Measurements from ENCODE around the gene FMOD. TPM values are rescaled to one million over a fixed set of nuclear protein-coding genes. Genes with fewer than 3 reads are reported as not detected.

The FMOD gene
- total and polyA plus RNA-seq, 8 donors: 36.6 to 97.6 (median 71.8) TPM

- H3K27me3 ChIP-seq: no peaks in the 10 kb centered on the region
- H3K36me3 ChIP-seq: no peaks in the 10 kb centered on the region
- ATAC-seq: no peak
- H3K9me3 ChIP-seq: no peaks in the 10 kb centered on the region
- H3K4me3 ChIP-seq: peak overlapping the region in 1 of 2 donors; percentile 3
- peak in 2 of 4 donors; percentile 45 to 53 for DNase-seq
- peaks cover 61 to 81% of the 10 kb centered on the region in 2 donors for H3K4me1 ChIP-seq
- H3K27ac ChIP-seq: peak overlapping the region; percentile 97
- intact Hi-C loops (cut with DNase I): no loop called here
- TF ChIP-seq CTCF (IDR thresholded peaks at IDR 0.05): no peak
Measured at GRCh38 chr1:203325026-203325417, 25.9 kb downstream of the FMOD start.

DNA sequence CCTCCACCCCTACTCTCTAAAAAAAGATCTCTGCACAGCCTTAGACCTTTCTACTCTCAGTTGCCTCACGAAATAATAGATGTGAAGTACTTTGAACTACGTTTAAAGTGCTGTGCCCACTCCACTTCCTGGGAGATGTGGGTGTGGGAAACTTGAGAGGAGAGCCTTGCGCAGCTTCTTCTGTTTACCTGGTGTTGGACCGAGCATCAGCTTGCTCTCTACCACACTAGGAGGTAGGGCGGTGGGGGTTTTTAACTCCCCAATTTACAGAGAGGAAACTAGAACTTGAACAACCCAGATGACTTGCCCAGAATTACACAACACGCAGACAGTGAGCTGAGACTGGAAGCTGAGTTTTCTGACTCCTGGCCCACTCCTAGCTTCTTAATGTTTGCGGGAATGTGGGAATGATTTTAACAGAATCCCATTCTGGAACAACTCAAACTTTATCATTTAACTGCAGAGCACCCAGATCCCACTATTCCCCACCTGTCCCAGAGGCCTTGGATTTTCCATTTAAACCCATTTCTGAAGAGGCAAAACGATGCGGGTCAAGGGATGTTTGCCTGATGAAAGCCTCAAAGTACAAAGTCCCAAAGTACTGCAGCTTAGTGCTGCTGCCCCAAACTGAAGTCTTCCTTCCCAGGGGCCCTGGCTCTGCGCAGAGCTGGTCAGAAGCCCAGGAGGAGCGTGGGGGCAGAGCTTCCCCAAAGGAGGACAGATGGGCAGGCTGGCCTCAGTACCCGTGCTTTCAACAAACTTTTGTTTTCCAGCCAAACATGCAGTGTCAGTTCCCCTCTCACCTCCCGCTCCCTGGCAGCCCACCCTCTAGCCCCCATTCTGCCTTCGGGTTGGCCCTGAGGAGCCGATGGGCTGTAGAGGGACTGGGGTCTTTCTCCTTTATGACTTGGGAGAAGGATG lies 26.6 kb downstream of the FMOD start:
- peak overlapping the region; percentile 97 for H3K27ac ChIP-seq
- no peak for TF ChIP-seq CTCF (IDR thresholded peaks at IDR 0.05)
- no peaks in the 10 kb centered on the region for H3K9me3 ChIP-seq
- intact Hi-C loops (cut with DNase I): no loop called here
- H3K36me3 ChIP-seq: no peaks in the 10 kb centered on the region
- DNase-seq (peak in 3 of 4 donors; percentile 57 to 71 (median 66)), ATAC-seq (peak; percentile 31)
- H3K4me3 ChIP-seq: no peak overlapping the region
- H3K27me3 ChIP-seq: no peaks in the 10 kb centered on the region
- peaks cover 61 to 81% of the 10 kb centered on the region in 2 donors for H3K4me1 ChIP-seq

GRCh38 chr1:203323587-203323986 lies 27.3 kb downstream of the FMOD start:
- Histone ChIP-seq H3K27me3 (no peaks in the 10 kb centered on the region), H3K4me1 (peaks cover 61 to 81% of the 10 kb centered on the region in 2 donors), H3K4me3 (no peak overlapping the region), H3K36me3 (no peaks in the 10 kb centered on the region), H3K27ac (peak overlapping the region; percentile 97), H3K9me3 (no peaks in the 10 kb centered on the region)
- DNase-seq: no peak
- intact Hi-C loops (cut with DNase I): no loop called here
- no peak for TF ChIP-seq CTCF (IDR thresholded peaks at IDR 0.05)
- peak; percentile 9 for ATAC-seq

DNA sequence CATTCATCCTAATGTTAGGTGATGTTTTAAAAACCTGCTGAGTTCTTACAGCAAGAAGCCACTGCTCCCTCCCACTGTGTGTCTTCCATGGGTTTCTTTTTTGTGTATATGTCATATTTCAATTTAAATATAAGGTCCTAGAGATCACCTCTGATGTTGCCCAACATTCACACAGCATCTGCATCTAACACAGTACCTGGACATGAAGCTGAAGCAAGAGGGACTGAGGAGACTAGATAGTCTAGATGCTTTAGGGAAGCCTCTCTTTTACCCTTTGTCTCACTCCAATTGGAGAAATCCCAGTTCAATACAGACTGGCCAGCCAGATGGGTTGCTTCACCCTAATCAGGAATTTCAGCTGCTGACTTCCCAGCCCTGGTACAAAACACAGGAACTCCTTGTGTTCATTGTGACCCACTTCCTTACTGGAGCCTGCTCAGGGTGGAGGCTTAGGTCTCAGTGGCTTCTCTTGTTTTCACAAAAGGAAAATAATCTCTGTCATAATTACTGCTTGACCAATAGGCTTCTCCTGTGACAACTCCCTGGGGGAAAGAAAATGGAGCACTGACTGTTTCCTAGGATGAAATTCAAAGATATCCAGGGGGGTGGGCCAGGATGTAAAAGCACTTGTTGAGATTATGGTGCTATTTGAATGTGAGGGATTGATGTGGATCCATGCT lies 28.3 kb downstream of the FMOD start:
- Histone ChIP-seq H3K27me3 (no peaks in the 10 kb centered on the region), H3K4me1 (peaks cover 61 to 75% of the 10 kb centered on the region in 2 donors), H3K4me3 (no peak overlapping the region), H3K9me3 (no peaks in the 10 kb centered on the region), H3K27ac (peak overlapping the region; percentile 97), H3K36me3 (no peaks in the 10 kb centered on the region)
- no peak for TF ChIP-seq CTCF (IDR thresholded peaks at IDR 0.05)
- no peak for DNase-seq
- no peak for ATAC-seq
- intact Hi-C loops (cut with DNase I): no loop called here
